ELF-1 (cell line): ENCODE measurements around the gene TBC1D22B.
"Not testable (repeated sequence)": the region's sequence is repeated elsewhere in the genome, so short reads cannot be mapped to it uniquely, and the experiment has no call there.

ENCODE experiments used
- DNase-seq: peaks from one replicate; pipeline ENCODE4 v3.0.0-alpha.2; 2016; ENCODE audit warnings: low read depth, low spot score

TBC1D22B gene

GRCh38 chr6:37321101-37321500 lies 63.5 kb downstream of the TBC1D22B start:
- no peak for DNase-seq

- no peak for DNase-seq
Observed at GRCh38 chr6:37321516-37322415, 64.2 kb downstream of the TBC1D22B start.

GRCh38 chr6:37323580-37323979 lies 66.0 kb downstream of the TBC1D22B start:
- no peak for DNase-seq

- DNase-seq, result no peak
Observed at GRCh38 chr6:37324131-37325033, 66.8 kb downstream of the TBC1D22B start.

GRCh38 chr6:37330345-37330744 lies 72.8 kb downstream of the TBC1D22B start:
- not testable (repeated sequence) for DNase-seq

GRCh38 chr6:37331047-37331446 lies 73.5 kb downstream of the TBC1D22B start:
- no peak for DNase-seq

GRCh38 chr6:37332894-37333293 lies 75.3 kb downstream of the TBC1D22B start:
- no peak for DNase-seq

GRCh38 chr6:37334047-37334446 lies 76.5 kb downstream of the TBC1D22B start:
- DNase-seq, result no peak

- DNase-seq, result not testable (repeated sequence)
Observed at GRCh38 chr6:37338317-37338716, 80.7 kb downstream of the TBC1D22B start.

- no peak for DNase-seq
Observed at GRCh38 chr6:37338745-37339255, 81.2 kb downstream of the TBC1D22B start.

GRCh38 chr6:37339741-37340638 lies 82.4 kb downstream of the TBC1D22B start:
- DNase-seq, result no peak

- no peak for DNase-seq
Observed at GRCh38 chr6:37340639-37340943, 83.0 kb downstream of the TBC1D22B start.

- DNase-seq, result no peak
Observed at GRCh38 chr6:37343248-37343647, 85.7 kb downstream of the TBC1D22B start.

GRCh38 chr6:37344308-37344707 lies 86.7 kb downstream of the TBC1D22B start:
- DNase-seq, result no peak

GRCh38 chr6:37345804-37346203 lies 88.2 kb downstream of the TBC1D22B start:
- DNase-seq, result not testable (repeated sequence)

- no peak for DNase-seq
Observed at GRCh38 chr6:37347177-37347576, 89.6 kb downstream of the TBC1D22B start.

- DNase-seq, result no peak
Observed at GRCh38 chr6:37347670-37348111, 90.1 kb downstream of the TBC1D22B start.

GRCh38 chr6:37351027-37351426 lies 93.5 kb downstream of the TBC1D22B start:
- DNase-seq, result no peak

- DNase-seq, result no peak
Observed at GRCh38 chr6:37352384-37352783, 94.8 kb downstream of the TBC1D22B start.

- DNase-seq, result peak; percentile 95
Observed at GRCh38 chr6:37353761-37354525, 96.4 kb downstream of the TBC1D22B start, which contains the start of gene RNF8. TSS of gene RNF8 (plus strand) at chr6:37353983. CDS start at chr6:37354165, 182 bp downstream.
